Measurements from ENCODE around the gene KCNJ15.

Gene KCNJ15

DNA sequence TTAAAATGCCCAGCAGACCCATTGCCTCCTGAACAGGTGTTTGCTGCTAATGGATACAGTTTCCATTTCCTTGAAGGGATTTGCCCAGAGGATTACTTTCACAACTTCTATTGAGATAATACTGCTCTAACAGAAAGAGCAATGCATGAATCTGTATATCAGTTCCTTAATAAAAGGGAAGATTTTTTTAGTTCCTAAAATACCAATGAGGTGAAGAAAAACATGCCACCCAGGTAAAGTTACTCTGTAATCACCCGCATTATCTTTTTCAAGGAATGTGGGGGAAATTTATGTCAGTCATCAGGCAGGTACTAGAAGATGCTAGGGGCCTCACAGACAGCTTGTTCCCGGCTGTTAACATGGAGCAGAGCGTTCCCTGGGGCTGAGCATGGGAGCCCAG lies 41.1 kb downstream of the KCNJ15 start:
- DNase-seq (ENCODE audit: low spot score in 2 of 2) (no peak), ATAC-seq (replicated peaks; ENCODE audit: extremely low read depth, poor library complexity, severe bottlenecking) (no peak)
- H3K4me1 Mint-ChIP-seq, result no peaks in the 10 kb centered on the region
- no peak overlapping the region for H3K4me3 Mint-ChIP-seq
- H3K27ac Mint-ChIP-seq (ENCODE audit: low read depth), result no peak overlapping the region
- H3K9me3 Mint-ChIP-seq, result no peaks in the 10 kb centered on the region
- H3K27me3 Mint-ChIP-seq, result peaks cover 24% of the 10 kb centered on the region
- H3K36me3 Mint-ChIP-seq (ENCODE audit: insufficient read depth), result peaks cover 2% of the 10 kb centered on the region

DNA sequence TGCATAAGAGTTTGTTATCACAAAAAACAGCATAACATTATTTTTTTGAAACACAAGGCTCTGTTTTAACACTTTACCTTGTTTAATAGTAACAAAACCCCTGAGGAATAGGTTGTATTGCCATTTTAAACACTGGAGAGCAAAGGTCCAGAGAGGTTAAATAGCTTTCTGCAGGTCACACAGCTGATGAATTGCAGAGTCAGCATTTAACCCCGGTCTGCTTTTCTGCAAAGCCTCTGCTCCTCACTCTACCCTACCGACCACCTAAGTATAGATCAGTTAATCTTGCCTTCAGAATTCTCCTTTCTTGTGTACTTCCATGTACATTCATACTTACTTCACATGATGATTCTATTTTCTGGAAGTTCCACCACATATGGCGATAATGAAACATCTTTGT lies 42.0 kb downstream of the KCNJ15 start:
- no peak for DNase-seq (ENCODE audit: low spot score in 2 of 2)

DNA sequence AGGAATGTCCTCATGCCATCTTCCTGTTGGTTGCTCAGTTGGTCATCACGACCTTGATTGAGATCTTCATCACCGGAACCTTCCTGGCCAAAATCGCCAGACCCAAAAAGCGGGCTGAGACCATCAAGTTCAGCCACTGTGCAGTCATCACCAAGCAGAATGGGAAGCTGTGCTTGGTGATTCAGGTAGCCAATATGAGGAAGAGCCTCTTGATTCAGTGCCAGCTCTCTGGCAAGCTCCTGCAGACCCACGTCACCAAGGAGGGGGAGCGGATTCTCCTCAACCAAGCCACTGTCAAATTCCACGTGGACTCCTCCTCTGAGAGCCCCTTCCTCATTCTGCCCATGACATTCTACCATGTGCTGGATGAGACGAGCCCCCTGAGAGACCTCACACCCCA lies 42.9 kb downstream of the KCNJ15 start:
- H3K4me1 Mint-ChIP-seq, result no peaks in the 10 kb centered on the region
- DNase-seq (ENCODE audit: low spot score in 2 of 2), result no peak
- no peak for ATAC-seq (replicated peaks; ENCODE audit: extremely low read depth, poor library complexity, severe bottlenecking)
- H3K27me3 Mint-ChIP-seq, result peaks cover 24% of the 10 kb centered on the region
- H3K4me3 Mint-ChIP-seq, result no peak overlapping the region
- H3K27ac Mint-ChIP-seq (ENCODE audit: low read depth), result no peak overlapping the region
- H3K9me3 Mint-ChIP-seq, result no peaks in the 10 kb centered on the region
- H3K36me3 Mint-ChIP-seq (ENCODE audit: insufficient read depth), result peaks cover 2% of the 10 kb centered on the region

More for the DNA sequence above, 42.0 kb downstream of the KCNJ15 start:
- Mint-ChIP-seq H3K9me3 (no peaks in the 10 kb centered on the region), H3K4me1 (no peaks in the 10 kb centered on the region), H3K27ac (ENCODE audit: low read depth) (no peak overlapping the region), H3K27me3 (peaks cover 24% of the 10 kb centered on the region), H3K36me3 (ENCODE audit: insufficient read depth) (peaks cover 2% of the 10 kb centered on the region), H3K4me3 (no peak overlapping the region)
- no peak for ATAC-seq (replicated peaks; ENCODE audit: extremely low read depth, poor library complexity, severe bottlenecking)

DNA sequence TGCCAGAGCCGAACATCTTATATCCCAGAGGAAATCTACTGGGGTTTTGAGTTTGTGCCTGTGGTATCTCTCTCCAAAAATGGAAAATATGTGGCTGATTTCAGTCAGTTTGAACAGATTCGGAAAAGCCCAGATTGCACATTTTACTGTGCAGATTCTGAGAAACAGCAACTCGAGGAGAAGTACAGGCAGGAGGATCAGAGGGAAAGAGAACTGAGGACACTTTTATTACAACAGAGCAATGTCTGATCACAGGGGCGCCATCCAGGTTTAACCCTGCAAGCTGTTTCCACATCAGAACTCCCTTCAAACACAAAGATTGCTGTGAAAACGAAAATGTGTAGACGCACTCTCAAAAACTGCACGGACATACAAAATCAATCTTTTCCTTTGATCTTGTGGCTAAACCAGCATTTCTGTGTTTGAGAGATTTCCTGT lies 43.4 kb downstream of the KCNJ15 start:
- Mint-ChIP-seq H3K27me3 (peaks cover 24% of the 10 kb centered on the region), H3K4me3 (no peak overlapping the region), H3K36me3 (ENCODE audit: insufficient read depth) (peaks cover 2% of the 10 kb centered on the region), H3K27ac (ENCODE audit: low read depth) (no peak overlapping the region), H3K9me3 (no peaks in the 10 kb centered on the region), H3K4me1 (no peaks in the 10 kb centered on the region)
- DNase-seq (ENCODE audit: low spot score in 2 of 2), result no peak
- ATAC-seq (replicated peaks; ENCODE audit: extremely low read depth, poor library complexity, severe bottlenecking), result no peak

DNA sequence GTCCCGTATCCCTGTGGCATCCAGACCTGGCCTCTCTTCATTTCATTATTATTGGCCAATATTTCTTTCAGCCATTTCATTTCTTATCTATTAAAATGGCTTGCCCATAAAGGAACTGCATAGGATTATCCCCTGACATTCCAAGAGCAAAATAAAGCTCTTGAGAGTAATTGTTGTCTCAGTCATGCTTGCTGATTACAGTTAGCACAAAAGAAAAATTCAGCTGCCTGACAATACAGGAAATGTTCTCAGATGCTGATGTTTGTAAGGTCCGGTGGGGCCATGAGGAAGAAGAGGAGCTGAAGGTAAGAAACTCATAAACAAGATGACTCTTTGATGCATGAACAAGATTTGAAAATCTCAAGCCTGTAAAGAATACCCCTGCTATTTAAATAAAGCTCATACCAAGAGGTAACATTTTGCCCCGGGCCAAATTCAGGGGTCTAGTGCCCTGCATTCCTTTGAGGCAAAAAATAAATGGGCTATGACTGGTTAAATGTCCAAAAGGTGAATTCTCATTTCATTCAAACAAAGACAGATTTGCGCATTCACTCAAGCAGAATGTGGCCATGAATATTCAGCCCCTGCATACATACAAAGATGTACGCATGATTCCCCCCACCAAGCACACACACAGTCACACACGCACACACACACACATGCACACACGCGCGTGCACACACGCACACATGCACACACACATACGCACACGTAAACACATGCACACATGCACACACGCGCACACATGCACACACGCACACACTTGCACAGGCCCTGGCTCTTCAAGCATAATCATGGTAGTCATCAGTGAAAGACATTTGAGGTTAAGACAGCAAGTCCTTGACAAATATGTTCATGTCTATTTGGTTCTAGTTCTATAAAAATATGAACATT lies 44.8 kb downstream of the KCNJ15 start:
- DNase-seq (ENCODE audit: low spot score in 2 of 2), result no peak
- ATAC-seq (replicated peaks; ENCODE audit: extremely low read depth, poor library complexity, severe bottlenecking), result no peak
- H3K27me3 Mint-ChIP-seq, result peaks cover 21% of the 10 kb centered on the region
- H3K27ac Mint-ChIP-seq (ENCODE audit: low read depth), result no peak overlapping the region
- H3K4me1 Mint-ChIP-seq, result no peaks in the 10 kb centered on the region
- no peaks in the 10 kb centered on the region for H3K9me3 Mint-ChIP-seq
- peaks cover 2% of the 10 kb centered on the region for H3K36me3 Mint-ChIP-seq (ENCODE audit: insufficient read depth)
- H3K4me3 Mint-ChIP-seq, result no peak overlapping the region

DNA sequence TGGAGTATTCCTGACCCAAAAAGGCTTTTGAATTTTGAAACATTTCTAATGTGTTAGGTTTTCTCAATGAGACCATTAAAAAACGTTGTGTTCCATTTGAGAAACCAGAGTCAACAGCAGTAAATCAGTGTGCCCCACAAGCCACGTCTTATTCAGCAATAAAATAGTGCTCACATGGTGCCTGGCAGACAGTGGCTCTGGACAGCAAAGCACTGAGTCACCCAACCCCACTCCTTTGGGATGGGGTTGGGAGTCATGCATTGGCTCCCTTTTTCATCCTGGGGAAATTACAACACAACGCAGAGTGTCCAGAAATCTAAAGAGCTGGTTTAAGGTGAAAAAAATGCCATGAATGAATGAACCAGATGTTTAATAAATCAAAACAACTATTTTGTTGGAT lies 46.5 kb downstream of the KCNJ15 start:
- H3K27ac Mint-ChIP-seq (ENCODE audit: low read depth), result no peak overlapping the region
- H3K36me3 Mint-ChIP-seq (ENCODE audit: insufficient read depth), result peaks cover 2% of the 10 kb centered on the region
- H3K27me3 Mint-ChIP-seq, result peaks cover 17% of the 10 kb centered on the region
- no peaks in the 10 kb centered on the region for H3K4me1 Mint-ChIP-seq
- no peaks in the 10 kb centered on the region for H3K9me3 Mint-ChIP-seq
- ATAC-seq (replicated peaks; ENCODE audit: extremely low read depth, poor library complexity, severe bottlenecking), result no peak
- H3K4me3 Mint-ChIP-seq, result no peak overlapping the region
- no peak for DNase-seq (ENCODE audit: low spot score in 2 of 2)

DNA sequence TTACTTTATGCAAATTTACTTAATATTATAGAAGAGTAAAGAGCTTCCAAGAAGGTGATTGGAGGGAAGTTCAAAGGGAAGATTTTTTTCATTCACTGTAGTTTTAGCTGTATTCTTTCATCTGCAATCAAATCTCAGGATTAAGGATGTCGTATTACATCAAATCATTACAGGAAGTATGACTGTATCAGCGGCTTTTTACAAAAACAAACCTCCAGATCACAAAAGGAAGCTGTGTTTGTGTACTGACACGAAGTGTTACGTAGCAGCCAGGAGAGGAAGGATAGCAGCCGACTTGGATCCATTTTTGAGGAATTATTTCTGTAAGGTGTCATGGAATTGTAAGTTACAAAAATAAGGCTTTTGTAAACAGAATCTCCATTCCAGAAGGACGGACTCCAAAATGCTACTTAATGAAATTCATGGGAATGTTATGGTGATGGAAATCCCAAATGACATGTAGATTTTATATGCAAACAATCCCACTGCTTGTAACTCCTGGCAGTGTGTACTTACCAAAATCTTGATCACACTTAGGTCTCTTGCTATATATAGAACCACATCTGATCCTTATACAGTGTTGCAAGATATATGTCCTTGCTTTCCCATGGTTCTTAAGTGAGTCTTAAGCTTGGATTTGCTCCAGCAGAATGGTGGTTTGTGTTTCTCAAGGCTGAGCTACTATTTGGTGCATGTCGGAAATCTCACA lies 49.8 kb downstream of the KCNJ15 start:
- no peaks in the 10 kb centered on the region for H3K4me1 Mint-ChIP-seq
- no peak for ATAC-seq (replicated peaks; ENCODE audit: extremely low read depth, poor library complexity, severe bottlenecking)
- H3K27me3 Mint-ChIP-seq, result peaks cover 5% of the 10 kb centered on the region
- no peaks in the 10 kb centered on the region for H3K9me3 Mint-ChIP-seq
- no peak overlapping the region for H3K4me3 Mint-ChIP-seq
- no peak overlapping the region for H3K27ac Mint-ChIP-seq (ENCODE audit: low read depth)
- no peak for DNase-seq (ENCODE audit: low spot score in 2 of 2)
- no peaks in the 10 kb centered on the region for H3K36me3 Mint-ChIP-seq (ENCODE audit: insufficient read depth)

DNA sequence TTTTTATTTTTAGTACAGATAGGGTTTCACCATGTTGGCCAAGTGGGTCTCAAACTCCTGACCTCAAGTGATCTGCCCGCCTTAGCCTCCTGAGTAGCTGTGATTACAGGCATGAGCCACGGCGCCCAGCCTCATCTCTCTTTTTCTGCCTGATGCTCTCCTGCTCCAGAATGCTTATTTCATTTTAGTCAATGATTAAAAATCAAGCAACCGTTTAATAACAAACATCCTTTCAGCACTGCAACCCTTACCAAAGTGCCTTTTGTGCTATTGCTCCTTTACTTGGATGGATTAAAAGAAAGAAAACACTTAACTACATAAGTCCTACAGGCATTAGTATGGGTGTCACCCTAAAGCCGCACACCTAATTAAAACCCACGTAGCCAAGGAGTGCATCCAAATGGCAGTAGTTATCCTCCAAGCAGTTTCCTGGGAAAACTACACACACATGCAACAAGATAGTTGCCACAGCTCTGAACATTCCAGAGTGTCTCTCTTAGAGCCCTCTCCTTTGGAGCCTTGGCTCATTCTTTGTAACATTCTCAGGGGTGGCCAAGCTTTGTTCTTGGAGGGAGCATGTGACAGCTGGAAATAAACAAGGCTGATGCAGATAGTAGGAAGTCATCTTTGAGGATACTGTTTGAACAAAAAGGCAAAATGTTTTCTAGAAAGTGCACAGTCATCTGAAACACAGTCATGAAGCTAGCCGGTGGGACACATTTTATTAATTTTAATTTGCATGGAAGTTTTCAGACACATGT lies 51.2 kb downstream of the KCNJ15 start:
- Mint-ChIP-seq H3K27ac (ENCODE audit: low read depth) (no peak overlapping the region), H3K4me3 (no peak overlapping the region), H3K4me1 (no peaks in the 10 kb centered on the region), H3K9me3 (no peaks in the 10 kb centered on the region), H3K36me3 (ENCODE audit: insufficient read depth) (no peaks in the 10 kb centered on the region), H3K27me3 (peaks cover 5% of the 10 kb centered on the region)
- DNase-seq (ENCODE audit: low spot score in 2 of 2), result no peak
- no peak for ATAC-seq (replicated peaks; ENCODE audit: extremely low read depth, poor library complexity, severe bottlenecking)

DNA sequence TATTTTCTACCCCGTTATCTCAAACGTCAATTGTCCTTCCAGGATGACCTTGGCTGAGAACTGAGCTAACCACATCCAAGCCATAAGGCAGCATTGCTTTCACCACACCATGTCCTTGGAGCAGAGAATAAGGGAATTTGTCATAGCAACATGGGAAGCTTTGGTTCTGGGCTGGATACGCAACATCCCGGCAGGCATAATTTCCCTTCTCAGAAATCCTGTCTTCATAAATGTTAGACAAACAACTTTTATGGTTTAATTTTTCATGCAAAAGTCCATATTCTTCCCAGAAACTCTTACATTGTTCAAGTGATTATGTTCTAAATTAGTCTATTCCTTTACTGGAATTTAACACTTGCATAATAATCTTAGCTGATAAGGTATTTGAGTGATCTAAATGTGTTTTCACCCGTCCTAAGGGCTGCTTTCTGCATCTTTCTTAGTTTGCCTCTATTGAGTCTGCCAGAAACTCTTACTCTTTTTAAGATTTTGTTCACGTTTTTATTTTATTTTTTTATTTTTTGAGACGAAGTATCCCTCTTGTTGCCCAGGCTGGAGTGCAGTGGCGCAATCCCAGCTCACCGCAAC lies 51.8 kb downstream of the KCNJ15 start:
- H3K4me3 Mint-ChIP-seq, result no peak overlapping the region
- peaks cover 6% of the 10 kb centered on the region for H3K27me3 Mint-ChIP-seq

DNA sequence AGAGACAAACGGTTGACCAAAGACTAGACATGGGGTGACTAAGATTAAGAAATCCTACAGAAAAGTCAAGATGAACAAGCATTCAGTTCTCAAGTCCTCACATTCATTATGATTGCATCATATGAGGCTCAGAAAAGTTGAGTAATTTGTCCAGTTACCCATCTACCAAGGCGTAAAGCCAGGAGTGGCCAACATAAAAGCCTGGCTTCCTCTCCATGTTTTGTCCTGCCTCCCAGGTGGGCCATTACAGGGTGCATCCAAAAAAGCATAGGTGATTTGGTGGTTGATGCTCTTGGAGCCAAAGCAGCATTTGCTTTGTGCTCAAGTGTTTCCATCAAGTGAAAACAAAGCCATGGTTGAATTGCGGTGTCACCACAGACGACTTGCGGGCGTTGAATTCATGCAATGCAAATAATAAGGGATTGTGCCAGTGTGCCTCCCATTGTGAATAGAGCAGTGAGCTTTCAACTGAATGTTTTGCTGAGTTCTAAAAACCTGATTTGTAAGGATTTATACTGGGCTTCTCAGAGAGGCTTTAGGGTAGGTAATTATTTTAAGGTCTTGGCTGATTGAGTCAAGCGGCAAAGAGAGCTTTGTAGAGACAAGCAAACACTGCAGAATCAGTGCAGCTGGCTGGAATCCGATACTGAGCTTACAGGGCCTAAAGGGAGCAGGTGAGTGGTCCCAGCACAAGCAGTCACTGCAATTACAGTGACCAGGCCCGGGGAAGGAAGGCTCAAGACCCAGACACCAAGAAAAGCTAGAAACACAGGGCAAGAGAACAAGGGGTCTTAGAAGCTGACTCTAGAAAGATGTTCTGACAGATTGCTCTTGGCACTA lies 54.1 kb downstream of the KCNJ15 start:
- no peaks in the 10 kb centered on the region for H3K4me1 Mint-ChIP-seq
- no peak for DNase-seq (ENCODE audit: low spot score in 2 of 2)
- no peaks in the 10 kb centered on the region for H3K9me3 Mint-ChIP-seq
- H3K4me3 Mint-ChIP-seq, result no peak overlapping the region
- peaks cover 28% of the 10 kb centered on the region for H3K27me3 Mint-ChIP-seq
- H3K27ac Mint-ChIP-seq (ENCODE audit: low read depth), result no peak overlapping the region
- ATAC-seq (replicated peaks; ENCODE audit: extremely low read depth, poor library complexity, severe bottlenecking), result no peak
- H3K36me3 Mint-ChIP-seq (ENCODE audit: insufficient read depth), result no peaks in the 10 kb centered on the region

More for the DNA sequence above, 51.8 kb downstream of the KCNJ15 start:
- no peaks in the 10 kb centered on the region for H3K36me3 Mint-ChIP-seq (ENCODE audit: insufficient read depth)
- H3K9me3 Mint-ChIP-seq, result no peaks in the 10 kb centered on the region
- no peak for DNase-seq (ENCODE audit: low spot score in 2 of 2)
- H3K4me1 Mint-ChIP-seq, result no peaks in the 10 kb centered on the region
- no peak for ATAC-seq (replicated peaks; ENCODE audit: extremely low read depth, poor library complexity, severe bottlenecking)
- no peak overlapping the region for H3K27ac Mint-ChIP-seq (ENCODE audit: low read depth)

DNA sequence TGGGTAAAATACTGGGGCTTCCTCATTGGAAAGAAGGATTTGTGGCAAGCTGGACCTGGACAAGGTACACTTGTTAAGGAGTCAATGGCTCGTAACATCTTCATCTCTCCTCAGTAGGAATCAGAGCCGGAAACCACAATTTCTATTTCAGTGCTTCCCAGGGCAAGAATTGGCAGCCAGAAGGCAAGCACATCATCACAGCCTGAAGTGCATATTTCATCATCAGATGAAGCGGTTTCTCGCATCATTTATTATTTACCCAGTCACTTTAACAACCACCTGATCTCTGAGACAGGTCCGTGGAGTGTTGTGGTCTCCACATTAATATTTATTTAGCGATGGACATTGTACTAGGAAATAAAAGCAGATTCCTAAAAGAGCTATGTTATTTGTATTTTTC lies 55.0 kb downstream of the KCNJ15 start:
- H3K27ac Mint-ChIP-seq (ENCODE audit: low read depth), result no peak overlapping the region
- H3K9me3 Mint-ChIP-seq, result no peaks in the 10 kb centered on the region
- H3K36me3 Mint-ChIP-seq (ENCODE audit: insufficient read depth), result no peaks in the 10 kb centered on the region
- no peaks in the 10 kb centered on the region for H3K4me1 Mint-ChIP-seq
- DNase-seq (ENCODE audit: low spot score in 2 of 2) (no peak), ATAC-seq (replicated peaks; ENCODE audit: extremely low read depth, poor library complexity, severe bottlenecking) (no peak)
- H3K4me3 Mint-ChIP-seq, result no peak overlapping the region
- H3K27me3 Mint-ChIP-seq, result peaks cover 28% of the 10 kb centered on the region

DNA sequence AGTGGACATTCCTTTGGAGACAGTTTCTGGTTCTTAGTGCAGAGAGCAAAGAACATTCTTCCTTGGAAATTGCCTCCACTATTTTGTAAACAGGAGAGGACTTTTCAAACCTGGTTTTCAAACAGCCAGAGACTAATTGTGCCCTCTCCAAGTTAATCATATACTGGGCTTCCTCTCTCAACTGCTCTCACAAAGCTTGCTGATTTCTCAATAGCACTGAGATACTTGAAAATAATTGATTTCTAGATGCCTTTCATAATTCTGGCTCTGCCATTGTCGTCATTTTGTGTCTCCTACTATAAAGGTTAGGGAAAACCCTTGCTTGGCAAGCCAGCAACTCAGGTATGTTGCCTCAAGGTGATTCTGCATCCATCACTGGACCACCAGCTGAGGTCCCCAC lies 56.0 kb downstream of the KCNJ15 start:
- no peaks in the 10 kb centered on the region for H3K4me1 Mint-ChIP-seq
- peaks cover 28% of the 10 kb centered on the region for H3K27me3 Mint-ChIP-seq
- ATAC-seq (replicated peaks; ENCODE audit: extremely low read depth, poor library complexity, severe bottlenecking), result no peak
- H3K36me3 Mint-ChIP-seq (ENCODE audit: insufficient read depth), result no peaks in the 10 kb centered on the region
- no peak overlapping the region for H3K27ac Mint-ChIP-seq (ENCODE audit: low read depth)
- no peak overlapping the region for H3K4me3 Mint-ChIP-seq
- H3K9me3 Mint-ChIP-seq, result no peaks in the 10 kb centered on the region
- DNase-seq (ENCODE audit: low spot score in 2 of 2), result no peak
